SU-DHL-6 (cell line): ENCODE data around the gene HLF.

Experiments
- H2AFZ ChIP-seq: fragments of 200-600 bp; sonication (generic); 2 replicates; pipeline ENCODE4 v1.6.1; 2014; ENCODE audit warnings: low read depth, mild to moderate bottlenecking, moderate library complexity, mixed read lengths, antibody characterized with exemption, low read length; ENCODE audit not compliant: severe bottlenecking
- H3F3A ChIP-seq: fragments of 200-600 bp; shearing (Covaris generic); 2 replicates; pipeline ENCODE4 v1.6.0; 2016; ENCODE audit warnings: antibody characterized with exemption, mild to moderate bottlenecking; ENCODE audit not compliant: insufficient read depth
- H3K27ac ChIP-seq: fragments of 200-600 bp; sonication (generic); 2 replicates; pipeline ENCODE4 v1.5.1; 2016; ENCODE audit warnings: low read depth, mild to moderate bottlenecking, low read length, moderate library complexity, mixed read lengths
- H3K27me3 ChIP-seq: fragments of 200-600 bp; sonication (generic), shearing (Covaris generic); 2 replicates; pipeline ENCODE4 v1.6.0; 2014; ENCODE audit warnings: mild to moderate bottlenecking, low read length
- H3K36me3 ChIP-seq: fragments of 200-600 bp; sonication (generic); 2 replicates; pipeline ENCODE4 v1.6.1; 2014; ENCODE audit warnings: mild to moderate bottlenecking, low read length, mixed read lengths
- H3K4me2 ChIP-seq: fragments of 300-600, 200-600 bp; shearing (Covaris generic), sonication (generic); 2 replicates; pipeline ENCODE4 v1.6.0; 2014; ENCODE audit warnings: low read length, low read depth, mild to moderate bottlenecking; ENCODE audit not compliant: poor library complexity, severe bottlenecking
- H3K4me3 ChIP-seq: fragments of 200-600 bp; sonication (generic); 2 replicates; pipeline ENCODE4 v1.5.1; 2014; ENCODE audit warnings: antibody characterized with exemption, low read length, mild to moderate bottlenecking, mixed read lengths; ENCODE audit not compliant: insufficient read depth, poor library complexity, severe bottlenecking
- H3K79me2 ChIP-seq: fragments of 200-600 bp; sonication (generic); 2 replicates; pipeline ENCODE4 v1.6.1; 2014; ENCODE audit warnings: mild to moderate bottlenecking, low read length, moderate library complexity; ENCODE audit not compliant: insufficient read depth
- H3K9ac ChIP-seq: fragments of 200-600 bp; sonication (generic); 2 replicates; pipeline ENCODE4 v1.7.0; 2014; ENCODE audit warnings: mild to moderate bottlenecking, low read length
- H3K9me2 ChIP-seq: fragments of 200-600 bp; sonication (generic); replicated peaks from 2 replicates; pipeline ENCODE4 v1.6.1; 2014; ENCODE audit warnings: low read length; ENCODE audit not compliant: insufficient read depth
- H3K9me3 ChIP-seq: fragments of 200-600 bp; sonication (generic); 2 replicates; pipeline ENCODE4 v1.6.1; 2014; ENCODE audit warnings: low read length, mixed read lengths; ENCODE audit not compliant: insufficient read depth
- H4K20me1 ChIP-seq: fragments of 200-600 bp; sonication (generic); 2 replicates; pipeline ENCODE4 v1.6.1; 2014; ENCODE audit warnings: low read depth, mild to moderate bottlenecking, antibody characterized with exemption, low read length, moderate library complexity, mixed read lengths
- EZH2phosphoT487 ChIP-seq: fragments of 200-600 bp; sonication (generic), shearing (Covaris generic); conservative IDR thresholded peaks from 2 replicates; pipeline ENCODE4 v1.6.1; 2018; ENCODE audit warnings: mild to moderate bottlenecking, antibody characterized with exemption, low read length, moderate library complexity, mixed read lengths
- TF ChIP-seq, protein P1 (sequence below): fragments of 200-600 bp; sonication (generic); IDR thresholded peaks from one replicate; pipeline ENCODE4 v1.5.1; 2017; ENCODE audit warnings: antibody characterized with exemption, mild to moderate bottlenecking, low read length, moderate library complexity; ENCODE audit not compliant: insufficient read depth, poor library complexity, severe bottlenecking

The HLF gene

DNA sequence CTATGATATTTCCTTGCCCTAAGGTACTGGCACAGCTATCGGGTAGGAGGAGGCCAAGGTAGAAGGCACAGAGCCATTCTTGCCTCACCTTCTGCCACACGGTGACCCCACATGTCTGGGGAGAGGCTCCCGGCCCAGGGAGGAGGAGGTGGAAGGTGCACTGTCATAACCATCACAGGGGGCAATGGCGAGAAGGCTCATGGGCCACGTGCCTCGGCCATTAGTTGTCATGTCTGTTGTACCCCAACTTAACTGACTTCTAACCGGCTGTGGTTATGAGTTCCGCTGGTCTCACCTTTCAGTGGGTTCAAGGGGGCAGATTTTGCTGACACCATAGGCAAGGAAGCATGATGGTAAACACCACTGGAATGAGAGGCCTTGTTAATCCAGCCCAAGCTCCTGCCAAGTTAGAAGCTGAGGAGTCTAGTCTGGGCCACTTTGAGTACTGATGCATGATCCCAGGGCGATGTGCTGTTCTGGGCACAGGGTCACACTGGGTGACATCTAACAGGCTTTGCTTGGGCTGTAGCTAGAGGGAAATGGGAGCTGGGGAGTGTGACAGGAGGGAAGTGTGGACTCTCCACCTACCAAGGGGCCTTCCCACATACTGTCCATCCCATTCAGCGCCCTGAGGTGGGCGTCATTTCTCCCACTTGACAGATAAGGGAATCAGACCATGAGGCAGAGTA is 39.6 kb downstream of the HLF start:
- H3K27me3 ChIP-seq: no peaks in the 10 kb centered on the region
- no peak overlapping the region for H3K27ac ChIP-seq
- no peaks in the 10 kb centered on the region for H4K20me1 ChIP-seq
- TF ChIP-seq, protein P1, sequence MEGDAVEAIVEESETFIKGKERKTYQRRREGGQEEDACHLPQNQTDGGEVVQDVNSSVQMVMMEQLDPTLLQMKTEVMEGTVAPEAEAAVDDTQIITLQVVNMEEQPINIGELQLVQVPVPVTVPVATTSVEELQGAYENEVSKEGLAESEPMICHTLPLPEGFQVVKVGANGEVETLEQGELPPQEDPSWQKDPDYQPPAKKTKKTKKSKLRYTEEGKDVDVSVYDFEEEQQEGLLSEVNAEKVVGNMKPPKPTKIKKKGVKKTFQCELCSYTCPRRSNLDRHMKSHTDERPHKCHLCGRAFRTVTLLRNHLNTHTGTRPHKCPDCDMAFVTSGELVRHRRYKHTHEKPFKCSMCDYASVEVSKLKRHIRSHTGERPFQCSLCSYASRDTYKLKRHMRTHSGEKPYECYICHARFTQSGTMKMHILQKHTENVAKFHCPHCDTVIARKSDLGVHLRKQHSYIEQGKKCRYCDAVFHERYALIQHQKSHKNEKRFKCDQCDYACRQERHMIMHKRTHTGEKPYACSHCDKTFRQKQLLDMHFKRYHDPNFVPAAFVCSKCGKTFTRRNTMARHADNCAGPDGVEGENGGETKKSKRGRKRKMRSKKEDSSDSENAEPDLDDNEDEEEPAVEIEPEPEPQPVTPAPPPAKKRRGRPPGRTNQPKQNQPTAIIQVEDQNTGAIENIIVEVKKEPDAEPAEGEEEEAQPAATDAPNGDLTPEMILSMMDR: no peak
- no peak for TF ChIP-seq EZH2phosphoT487
- H3K9ac ChIP-seq: no peak overlapping the region
- H3K9me3 ChIP-seq: no peaks in the 10 kb centered on the region
- no peaks in the 10 kb centered on the region for H3K36me3 ChIP-seq
- H3K79me2 ChIP-seq: no peaks in the 10 kb centered on the region
- H3F3A ChIP-seq: no peaks in the 10 kb centered on the region
- H2AFZ ChIP-seq: no peak overlapping the region
- H3K9me2 ChIP-seq: no peaks in the 10 kb centered on the region
- H3K4me3 ChIP-seq: no peak overlapping the region
- no peak overlapping the region for H3K4me2 ChIP-seq

- no peaks in the 10 kb centered on the region for H3F3A ChIP-seq
- no peaks in the 10 kb centered on the region for H4K20me1 ChIP-seq
- H3K4me2 ChIP-seq: no peak overlapping the region
- H3K79me2 ChIP-seq: no peaks in the 10 kb centered on the region
- H3K9me3 ChIP-seq: no peaks in the 10 kb centered on the region
- no peaks in the 10 kb centered on the region for H3K27me3 ChIP-seq
- H3K9me2 ChIP-seq: no peaks in the 10 kb centered on the region
- H3K9ac ChIP-seq: no peak overlapping the region
- TF ChIP-seq EZH2phosphoT487: no peak
- TF ChIP-seq, protein P1: no peak
- no peak overlapping the region for H3K4me3 ChIP-seq
- H2AFZ ChIP-seq: no peak overlapping the region
- no peak overlapping the region for H3K27ac ChIP-seq
- H3K36me3 ChIP-seq: no peaks in the 10 kb centered on the region
Observed at GRCh38 chr17:55305321-55306087, 40.7 kb downstream of the HLF start.

DNA sequence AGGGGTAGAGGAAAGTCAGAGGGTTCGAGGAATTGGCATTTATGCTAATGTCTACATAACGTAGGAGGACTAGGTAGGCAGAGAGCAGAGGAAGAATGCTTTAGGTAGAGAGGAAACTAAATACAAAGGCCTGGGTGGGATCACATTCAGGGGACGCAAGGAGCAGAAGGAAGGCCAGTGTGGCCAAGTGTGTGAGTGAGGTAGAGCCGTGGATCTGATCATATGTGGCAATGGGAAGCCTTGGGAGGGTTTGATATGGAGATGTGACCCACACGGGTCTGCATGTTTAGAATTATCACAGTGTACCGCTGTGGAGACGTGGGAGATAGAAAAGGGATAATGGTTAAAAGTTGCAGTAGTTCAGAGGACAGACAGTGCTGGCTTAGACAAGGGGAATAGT is 43.1 kb downstream of the HLF start:
- Histone ChIP-seq H3K4me3 (no peak overlapping the region), H3K4me2 (no peak overlapping the region)
- TF ChIP-seq, protein P1: no peak
- TF ChIP-seq EZH2phosphoT487: no peak

More for the DNA sequence above, 43.1 kb downstream of the HLF start:
- Histone ChIP-seq H3K27me3 (no peaks in the 10 kb centered on the region), H3F3A (no peaks in the 10 kb centered on the region), H3K9me3 (no peaks in the 10 kb centered on the region), H3K27ac (no peak overlapping the region), H3K9me2 (no peaks in the 10 kb centered on the region), H3K79me2 (no peaks in the 10 kb centered on the region), H4K20me1 (no peaks in the 10 kb centered on the region), H3K36me3 (no peaks in the 10 kb centered on the region), H3K9ac (no peak overlapping the region), H2AFZ (no peak overlapping the region)
